SK-N-SH (cell line): ENCODE results near the gene HDGF.

Experiments used
- CTCF ChIP-seq: fragments of 200-600 bp; sonication (generic); IDR thresholded peaks from 2 replicates; pipeline ENCODE4 v1.6.1; 2017; ENCODE audit warnings: antibody characterized with exemption, mild to moderate bottlenecking, moderate library complexity
- TAF1 ChIP-seq: IDR thresholded peaks from 2 replicates; pipeline ENCODE4 v1.6.1; 2012; ENCODE audit warnings: low read depth, mild to moderate bottlenecking, low read length, moderate library complexity, borderline replicate concordance

- TF ChIP-seq CTCF (no peak), TAF1 (no peak)
These were observed 57.4 kb downstream of the HDGF start for GRCh38 chr1:156693848-156694689.
